GM21423 (cell line): ENCODE data around the gene CCNDBP1.

Experiments used
- ATAC-seq: cut with Tn5 transposase; IDR thresholded peaks from one replicate; pipeline ENCODE4 v1.9.1; 2021; ENCODE audit warnings: mild to moderate bottlenecking, moderate library complexity; ENCODE audit not compliant: unreplicated experiment

Gene CCNDBP1

GRCh38 chr15:43242616-43243015 lies 57.4 kb downstream of the CCNDBP1 start:
- ATAC-seq = no peak

- ATAC-seq = no peak
Observed at GRCh38 chr15:43243020-43243645, 57.9 kb downstream of the CCNDBP1 start.

- ATAC-seq = no peak
Observed at GRCh38 chr15:43244092-43244491, 58.9 kb downstream of the CCNDBP1 start.

GRCh38 chr15:43246261-43246774 lies 61.1 kb downstream of the CCNDBP1 start:
- no peak for ATAC-seq
